Measurements from ENCODE around the gene UTY.

DNA sequence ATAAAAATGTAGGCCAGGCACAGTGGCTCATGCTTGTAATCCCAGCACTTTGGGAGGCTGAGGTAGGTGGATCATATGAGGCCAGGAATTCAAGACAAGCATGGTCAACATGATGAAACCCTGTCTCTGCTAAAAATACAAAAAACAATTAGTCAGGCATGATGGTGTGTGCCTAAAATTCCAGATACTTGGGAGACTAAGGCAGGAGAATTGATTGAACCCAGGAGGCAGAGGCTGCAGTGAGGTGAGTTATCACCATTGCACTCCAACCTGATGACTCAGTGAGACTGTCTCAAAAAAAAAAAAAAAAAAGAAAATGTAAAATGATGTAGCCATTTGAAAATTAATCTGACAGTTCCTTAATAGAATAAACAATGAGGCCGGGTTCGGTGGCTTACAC lies 171.9 kb downstream of the UTY start:
- TF ChIP-seq CTCF (IDR thresholded peaks at IDR 0.05) (no peak), POLR2A (IDR thresholded peaks at IDR 0.05) (no peak)

Measured in adrenal gland (tissue), 5 donors.